Measurements from ENCODE around the gene GGCX.
A peak's percentile ranks its signal among the peaks of the same experiment; 100 is the strongest.

The GGCX gene

GRCh38 chr2:85539361-85540132, 21.7 kb downstream of the GGCX start:
- peak; percentile 60 for DNase-seq

GRCh38 chr2:85538507-85539360, 22.6 kb downstream of the GGCX start, which contains the start of gene MAT2A:
MAT2A (plus strand) TSS chr2:85539168; CDS start chr2:85539288, 120 bp downstream.
- DNase-seq, result peak; percentile 93

GRCh38 chr2:85537600-85538506, 23.4 kb downstream of the GGCX start:
- peak; percentile 62 for DNase-seq

GRCh38 chr2:85536479-85536878, 24.8 kb downstream of the GGCX start:
- no peak for DNase-seq

GRCh38 chr2:85534881-85535280, 26.4 kb downstream of the GGCX start:
- DNase-seq, result no peak

GRCh38 chr2:85534099-85534498, 27.2 kb downstream of the GGCX start:
- DNase-seq, result no peak

GRCh38 chr2:85531589-85531988, 29.7 kb downstream of the GGCX start:
- DNase-seq, result no peak

- DNase-seq, result no peak
These were observed 31.5 kb downstream of the GGCX start for GRCh38 chr2:85529809-85530208.

GRCh38 chr2:85528355-85528754, 32.9 kb downstream of the GGCX start:
- DNase-seq, result no peak

GRCh38 chr2:85527787-85528186, 33.5 kb downstream of the GGCX start:
- no peak for DNase-seq

GRCh38 chr2:85525567-85525966, 35.7 kb downstream of the GGCX start:
- no peak for DNase-seq

- DNase-seq, result no peak
These were observed 36.3 kb downstream of the GGCX start for GRCh38 chr2:85525029-85525428.

- DNase-seq, result no peak
These were observed 36.9 kb downstream of the GGCX start for GRCh38 chr2:85524336-85524908.

- no peak for DNase-seq
These were observed 37.4 kb downstream of the GGCX start for GRCh38 chr2:85523903-85524335.

GRCh38 chr2:85523062-85523902, 38.0 kb downstream of the GGCX start:
- no peak for DNase-seq

- no peak for DNase-seq
These were observed 39.1 kb downstream of the GGCX start for GRCh38 chr2:85522090-85522647.

GRCh38 chr2:85516653-85517389, 44.5 kb downstream of the GGCX start:
- no peak for DNase-seq

GRCh38 chr2:85514323-85514722, 47.0 kb downstream of the GGCX start:
- no peak for DNase-seq

GRCh38 chr2:85511008-85511811, 50.1 kb downstream of the GGCX start:
- no peak for DNase-seq

- DNase-seq, result no peak
These were observed 54.5 kb downstream of the GGCX start for GRCh38 chr2:85506768-85507181.

All from NCI-H345 (cell line).